HK-2 (cell line): Measurements from ENCODE around the gene C1QTNF12.

Source experiments
- DNase-seq: peaks from one replicate; pipeline ENCODE4 v3.0.0-alpha.2; 2018; ENCODE audit not compliant: unreplicated experiment

Gene C1QTNF12

GRCh38 chr1:1240822-1241587, 5.5 kb downstream of the C1QTNF12 start:
- no peak for DNase-seq

GRCh38 chr1:1240348-1240732, 6.2 kb downstream of the C1QTNF12 start:
- no peak for DNase-seq

GRCh38 chr1:1239614-1240347, 6.7 kb downstream of the C1QTNF12 start:
- no peak for DNase-seq

GRCh38 chr1:1239227-1239613, 7.3 kb downstream of the C1QTNF12 start:
- DNase-seq, result no peak

DNA sequence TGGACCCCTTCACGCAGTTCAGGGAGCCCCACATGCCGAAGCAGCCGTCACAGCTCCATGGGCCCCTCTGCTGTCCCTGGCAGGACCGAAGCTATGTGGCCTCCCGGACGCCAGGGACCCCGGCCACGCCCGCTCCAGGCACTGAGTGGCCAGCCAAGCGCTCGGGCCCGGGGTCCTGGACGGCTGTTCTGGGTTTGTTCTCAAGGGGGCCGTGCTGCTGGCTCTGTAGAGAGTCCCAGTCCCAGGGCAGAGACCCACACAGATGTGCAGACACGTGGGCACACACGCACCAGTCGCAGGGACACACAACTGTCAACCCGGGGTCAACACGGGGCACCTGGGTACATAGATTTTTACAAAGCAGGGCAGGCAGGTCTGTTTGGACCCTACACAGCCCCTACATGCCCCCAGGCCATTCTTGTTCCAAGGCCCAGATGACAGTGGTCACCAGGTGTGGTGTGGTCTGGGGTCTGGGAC, 7.8 kb downstream of the C1QTNF12 start:
- no peak for DNase-seq

- DNase-seq, result no peak
Observed at GRCh38 chr1:1237874-1238701, 8.4 kb downstream of the C1QTNF12 start.

GRCh38 chr1:1236945-1237873, 9.3 kb downstream of the C1QTNF12 start:
- DNase-seq, result no peak

DNA sequence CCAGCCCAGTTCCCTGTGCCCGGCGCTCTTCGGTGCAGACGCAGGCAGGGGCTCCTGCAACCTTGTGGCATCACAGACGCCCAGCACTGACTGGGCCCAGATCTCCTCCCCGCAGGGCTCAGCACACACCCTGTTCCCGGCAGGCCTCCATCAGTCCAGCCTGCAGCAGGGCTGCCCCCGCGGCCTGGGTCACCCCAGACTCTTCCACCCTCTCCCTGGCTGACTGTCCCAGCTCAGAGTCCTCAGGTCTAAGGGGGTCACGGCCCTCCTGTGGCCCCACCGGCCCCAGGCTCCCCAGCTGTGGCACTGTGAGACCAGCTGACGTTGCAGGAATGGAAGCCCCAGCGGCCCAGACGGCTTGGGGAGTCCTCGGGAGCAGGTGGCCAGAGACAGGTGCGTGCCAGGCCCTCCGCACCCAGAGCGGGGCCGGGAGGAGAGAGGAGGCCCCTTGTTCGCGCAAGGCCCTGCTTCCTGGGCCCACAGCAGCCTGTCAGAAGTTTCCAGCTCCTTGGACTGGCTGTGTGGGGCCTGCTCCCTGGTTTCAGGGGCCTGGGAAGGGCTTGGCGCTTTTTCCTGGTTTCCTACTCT, 10.3 kb downstream of the C1QTNF12 start:
- DNase-seq, result no peak

GRCh38 chr1:1235016-1235744, 11.3 kb downstream of the C1QTNF12 start:
- no peak for DNase-seq

- DNase-seq, result no peak
Observed at GRCh38 chr1:1234180-1234808, 12.2 kb downstream of the C1QTNF12 start.

GRCh38 chr1:1233567-1233892, 13.0 kb downstream of the C1QTNF12 start:
- DNase-seq, result no peak

- no peak for DNase-seq
Observed at GRCh38 chr1:1232796-1233566, 13.5 kb downstream of the C1QTNF12 start.

- DNase-seq, result no peak
Observed at GRCh38 chr1:1232208-1232795, 14.2 kb downstream of the C1QTNF12 start, which contains the start of gene B3GALT6. Gene B3GALT6, plus strand, starts transcription at chr1:1232237. Its CDS starts 42 bp downstream, at chr1:1232279.

DNA sequence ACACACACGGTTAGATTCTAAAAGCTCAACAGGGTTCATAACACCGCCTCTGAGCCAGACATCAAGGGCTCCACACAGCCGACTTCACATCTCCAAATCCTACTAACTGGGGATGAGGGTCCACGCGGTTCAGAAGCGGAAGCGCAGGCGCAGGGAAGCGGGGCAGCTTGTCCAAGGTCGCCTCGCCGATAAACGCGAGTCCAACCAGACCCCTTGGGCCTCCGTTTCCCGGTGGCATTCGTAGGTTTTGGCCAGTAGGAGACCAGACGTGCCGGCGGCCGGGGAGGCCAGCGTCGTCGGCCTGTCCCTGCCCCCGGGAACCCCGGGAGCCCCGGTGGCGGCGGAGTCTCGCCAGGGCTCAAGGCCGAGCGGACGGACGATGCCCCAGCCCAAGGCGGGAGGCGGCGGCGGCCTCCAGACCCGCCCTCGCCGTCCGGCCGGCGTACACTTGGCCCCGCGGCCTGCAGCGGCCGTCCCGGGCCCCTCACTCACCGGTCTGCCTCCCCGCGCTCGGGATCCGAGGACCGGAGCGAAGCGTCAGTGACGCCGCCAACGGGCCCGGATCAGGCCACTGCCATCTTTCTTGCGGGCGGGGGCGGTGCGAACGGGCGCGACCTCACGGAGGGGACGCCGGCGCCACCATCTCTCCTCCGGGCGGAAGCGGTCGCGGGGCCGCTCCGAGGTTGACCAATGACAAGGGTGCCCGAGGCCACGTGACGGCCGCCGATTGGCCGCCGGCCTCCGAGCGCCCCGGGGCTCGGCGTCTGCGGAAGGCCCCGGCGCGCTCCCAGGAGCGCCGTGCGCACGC, 14.9 kb downstream of the C1QTNF12 start, which contains the start of gene SDF4:
TSS of gene SDF4 (minus strand) at position 602 of the 808 bp plus-strand sequence. CDS start 3,229 bp downstream, outside the sequence.
- DNase-seq, result peak; percentile 95

GRCh38 chr1:1230656-1231399, 15.7 kb downstream of the C1QTNF12 start:
- peak; percentile 39 for DNase-seq

GRCh38 chr1:1229770-1230169, 16.8 kb downstream of the C1QTNF12 start:
- DNase-seq, result no peak
